ENCODE results near the gene OR6Y1.

GRCh38 chr1:158577561-158577960 lies 23.4 kb upstream of the OR6Y1 start:
- no peak for TF ChIP-seq EZH2 (IDR thresholded peaks at IDR 0.05; ENCODE audit: low read length)
- TF ChIP-seq, protein P1, sequence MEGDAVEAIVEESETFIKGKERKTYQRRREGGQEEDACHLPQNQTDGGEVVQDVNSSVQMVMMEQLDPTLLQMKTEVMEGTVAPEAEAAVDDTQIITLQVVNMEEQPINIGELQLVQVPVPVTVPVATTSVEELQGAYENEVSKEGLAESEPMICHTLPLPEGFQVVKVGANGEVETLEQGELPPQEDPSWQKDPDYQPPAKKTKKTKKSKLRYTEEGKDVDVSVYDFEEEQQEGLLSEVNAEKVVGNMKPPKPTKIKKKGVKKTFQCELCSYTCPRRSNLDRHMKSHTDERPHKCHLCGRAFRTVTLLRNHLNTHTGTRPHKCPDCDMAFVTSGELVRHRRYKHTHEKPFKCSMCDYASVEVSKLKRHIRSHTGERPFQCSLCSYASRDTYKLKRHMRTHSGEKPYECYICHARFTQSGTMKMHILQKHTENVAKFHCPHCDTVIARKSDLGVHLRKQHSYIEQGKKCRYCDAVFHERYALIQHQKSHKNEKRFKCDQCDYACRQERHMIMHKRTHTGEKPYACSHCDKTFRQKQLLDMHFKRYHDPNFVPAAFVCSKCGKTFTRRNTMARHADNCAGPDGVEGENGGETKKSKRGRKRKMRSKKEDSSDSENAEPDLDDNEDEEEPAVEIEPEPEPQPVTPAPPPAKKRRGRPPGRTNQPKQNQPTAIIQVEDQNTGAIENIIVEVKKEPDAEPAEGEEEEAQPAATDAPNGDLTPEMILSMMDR (optimal IDR thresholded peaks at IDR 0.05 in 1 of 3, IDR thresholded peaks at IDR 0.05 in 1 of 3, conservative IDR thresholded peaks at IDR 0.05 in 1 of 3; ENCODE audit: extremely low read depth in 1 of 3, insufficient read depth in 2 of 3, low read length in 3 of 3): no peak

Measured in keratinocyte (primary cell).